GM21723 (cell line): Measurements from ENCODE around the gene IREB2.
"Not testable (repeated sequence)": the region's sequence is repeated elsewhere in the genome, so short reads cannot be mapped to it uniquely, and the experiment has no call there.

Experiments
- ATAC-seq: cut with Tn5 transposase; IDR thresholded peaks from one replicate; pipeline ENCODE4 v1.9.1; 2021; ENCODE audit warnings: mild to moderate bottlenecking, moderate library complexity; ENCODE audit not compliant: unreplicated experiment

IREB2 gene

DNA sequence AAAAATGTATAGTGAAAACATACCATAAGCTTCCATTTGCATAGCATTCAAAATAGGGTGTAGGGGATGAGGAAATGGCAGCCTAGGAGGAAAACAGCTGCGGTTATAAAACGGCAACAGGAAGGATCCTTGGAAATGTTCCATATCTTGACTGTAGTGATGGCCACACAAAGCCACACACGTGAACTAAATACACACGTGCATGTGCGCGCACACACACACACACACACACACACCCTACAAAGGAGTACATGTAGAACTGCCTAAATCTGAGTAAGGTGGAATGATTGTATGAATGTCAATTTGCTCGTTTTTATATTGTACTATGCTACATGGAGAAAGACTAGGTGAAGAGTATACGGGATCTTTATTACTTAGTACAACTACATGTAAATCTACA, 3.9 kb upstream of the IREB2 start:
- no peak for ATAC-seq

DNA sequence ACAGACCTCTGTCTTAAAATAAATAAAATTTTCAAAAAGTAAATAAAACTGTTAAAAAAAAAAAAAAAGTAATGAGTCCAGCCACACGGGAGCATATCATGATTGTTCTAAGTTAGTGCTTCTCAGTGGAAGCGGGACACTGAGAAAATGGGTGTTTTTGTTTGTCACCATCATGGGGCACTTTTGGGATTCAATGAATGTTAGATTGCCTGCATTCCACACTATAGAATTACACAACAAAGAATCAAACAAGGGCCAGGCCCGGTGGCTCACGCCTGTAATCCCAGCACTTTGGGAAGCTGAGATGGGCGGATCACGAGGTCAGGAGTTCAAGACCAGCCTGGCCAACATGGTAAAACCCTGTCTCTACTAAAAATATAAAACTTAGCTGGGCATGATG, 3.3 kb upstream of the IREB2 start:
- ATAC-seq, result not testable (repeated sequence)

GRCh38 chr15:78437107-78437761, 782 bp upstream of the IREB2 start:
- no peak for ATAC-seq

GRCh38 chr15:78438619-78439285, 736 bp downstream of the IREB2 start:
- peak; percentile 12 for ATAC-seq

GRCh38 chr15:78440375-78441373, 2.7 kb downstream of the IREB2 start:
- ATAC-seq, result no peak

GRCh38 chr15:78444255-78444654, 6.2 kb downstream of the IREB2 start:
- ATAC-seq, result no peak

DNA sequence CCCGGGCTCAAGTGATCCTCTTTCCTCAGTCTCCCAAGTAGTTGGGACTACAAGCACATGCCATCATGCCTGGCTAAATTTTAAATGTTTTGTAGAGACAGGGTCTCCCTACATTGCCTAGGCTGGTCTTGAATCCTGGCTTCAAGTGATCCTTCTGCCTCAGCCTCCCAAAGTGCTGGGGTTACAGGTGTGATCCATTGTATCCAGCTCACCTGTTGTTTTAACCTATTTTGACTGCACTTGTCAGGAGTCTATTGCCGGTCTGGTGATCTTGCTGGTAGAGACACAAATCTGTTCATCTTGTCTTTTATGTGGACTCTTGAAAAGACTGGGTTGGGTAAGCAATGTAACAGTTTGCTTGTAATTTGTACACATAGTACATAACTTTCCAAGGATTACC, 7.9 kb downstream of the IREB2 start:
- ATAC-seq, result no peak

DNA sequence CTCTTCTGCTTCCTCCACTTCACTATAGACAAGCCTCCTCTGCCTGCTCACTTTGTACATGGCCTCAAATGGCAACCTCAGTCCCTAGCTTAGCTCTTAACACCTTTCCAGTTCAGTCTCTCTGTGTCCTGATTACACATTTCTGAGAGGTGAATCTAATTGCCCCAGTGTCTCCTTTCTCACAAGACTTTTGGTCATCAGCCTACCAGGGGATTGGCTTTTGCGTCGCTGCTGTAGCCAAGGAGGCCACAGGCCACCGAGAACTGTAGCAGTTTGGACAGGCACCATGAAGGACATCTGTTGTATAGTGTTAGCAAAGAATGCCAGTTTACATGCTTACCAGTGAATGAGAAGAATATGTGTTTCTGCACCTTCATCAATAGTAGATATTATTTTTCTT, 8.5 kb downstream of the IREB2 start:
- ATAC-seq, result no peak

DNA sequence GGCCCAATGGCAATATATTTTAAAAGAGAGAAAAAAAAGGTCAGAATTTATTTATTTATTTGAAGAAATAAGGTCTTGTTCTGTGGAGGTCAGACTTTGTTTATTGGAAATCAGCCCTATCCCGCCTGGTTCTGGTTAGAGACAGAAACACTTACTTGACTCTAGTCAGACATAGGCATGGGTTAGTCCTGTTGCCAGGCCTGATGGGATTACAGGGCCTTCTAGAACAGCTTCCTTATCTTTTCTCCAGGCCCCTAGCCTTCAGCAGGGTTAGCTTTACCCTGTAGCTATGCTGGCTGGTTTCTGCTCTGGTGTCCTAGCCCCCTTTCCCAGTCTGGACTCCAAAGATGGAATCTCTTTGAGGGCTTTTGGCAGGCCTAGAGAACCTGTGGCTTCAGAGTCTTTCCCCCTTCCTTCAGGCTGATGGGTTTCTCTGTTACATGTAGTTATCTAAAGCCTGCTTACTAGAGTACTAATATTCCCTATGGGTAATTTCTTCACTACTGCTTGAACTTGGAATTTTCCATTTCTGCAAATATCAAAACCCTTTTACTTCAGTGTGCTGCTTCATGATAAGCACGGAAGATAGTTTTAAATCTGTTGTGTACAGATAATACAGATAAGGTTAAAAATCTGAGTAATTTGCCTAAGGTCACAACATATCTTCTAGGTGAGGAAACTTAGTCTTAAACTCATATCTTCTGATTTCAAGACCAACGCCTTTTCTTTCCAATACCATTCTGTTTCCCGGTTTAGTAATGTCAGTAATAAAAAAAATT, 10.6 kb downstream of the IREB2 start:
- ATAC-seq, result no peak

DNA sequence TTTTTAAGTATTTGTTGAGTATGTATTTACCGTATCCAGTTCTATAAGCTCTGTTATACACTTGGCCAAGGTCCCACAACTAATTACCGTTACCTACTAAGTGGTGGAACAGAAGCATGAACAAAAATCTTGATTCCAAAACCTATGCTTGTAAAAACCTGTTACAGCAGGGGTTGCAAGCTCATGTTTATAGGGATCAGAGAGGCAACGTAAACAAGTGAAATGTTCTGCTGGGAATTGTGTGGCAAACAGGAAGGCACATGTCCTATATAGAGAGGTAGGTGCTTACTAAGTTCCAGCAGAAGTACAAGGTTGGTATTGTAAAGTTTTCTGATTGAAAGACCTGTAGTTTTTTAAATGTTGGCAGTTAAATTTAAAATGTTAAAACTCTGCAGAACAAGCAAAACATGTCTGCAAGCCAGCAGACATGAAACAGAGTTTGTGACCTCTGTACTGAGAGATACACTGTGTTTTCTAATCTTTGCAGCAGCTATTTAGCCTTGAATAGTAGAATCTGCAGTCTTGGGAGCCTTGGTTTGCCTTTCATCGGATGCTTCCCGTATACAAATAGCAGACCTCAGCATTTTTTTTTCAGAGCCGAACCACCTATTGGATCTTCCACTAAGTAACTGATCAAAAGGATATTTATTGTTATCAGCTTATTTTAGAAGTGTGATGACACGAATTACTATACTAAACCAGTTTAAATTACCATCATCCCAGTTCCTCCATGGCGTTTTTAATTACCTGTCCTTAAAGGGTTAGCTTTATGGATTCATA, 11.4 kb downstream of the IREB2 start:
- ATAC-seq, result no peak

DNA sequence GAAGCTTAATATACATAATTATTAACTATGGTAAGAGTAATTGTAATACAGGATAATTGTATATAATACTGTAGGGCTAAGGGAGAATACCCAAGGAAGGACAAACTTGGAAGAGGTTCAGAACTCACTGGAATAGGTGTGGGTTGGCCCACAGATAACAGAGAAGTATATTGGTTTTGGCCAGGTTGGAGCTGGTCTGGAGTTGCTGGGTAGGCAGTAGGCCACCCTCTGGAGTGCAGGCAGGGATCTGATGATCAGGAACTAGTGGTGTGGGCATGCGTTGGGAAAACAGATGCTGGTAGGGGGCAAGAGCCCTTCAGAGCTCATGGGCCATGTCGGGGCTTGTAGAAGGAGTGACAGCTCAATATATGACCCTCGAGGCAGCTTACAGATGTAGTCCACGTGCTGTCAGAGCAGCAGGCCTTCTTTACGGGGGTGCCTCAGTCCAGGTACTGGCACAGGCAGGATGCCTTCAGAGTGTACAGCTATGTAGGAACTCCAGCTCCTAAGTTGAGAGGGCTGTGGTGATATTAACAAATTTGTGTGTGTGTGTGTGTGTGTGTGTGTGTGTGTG, 12.4 kb downstream of the IREB2 start:
- no peak for ATAC-seq

DNA sequence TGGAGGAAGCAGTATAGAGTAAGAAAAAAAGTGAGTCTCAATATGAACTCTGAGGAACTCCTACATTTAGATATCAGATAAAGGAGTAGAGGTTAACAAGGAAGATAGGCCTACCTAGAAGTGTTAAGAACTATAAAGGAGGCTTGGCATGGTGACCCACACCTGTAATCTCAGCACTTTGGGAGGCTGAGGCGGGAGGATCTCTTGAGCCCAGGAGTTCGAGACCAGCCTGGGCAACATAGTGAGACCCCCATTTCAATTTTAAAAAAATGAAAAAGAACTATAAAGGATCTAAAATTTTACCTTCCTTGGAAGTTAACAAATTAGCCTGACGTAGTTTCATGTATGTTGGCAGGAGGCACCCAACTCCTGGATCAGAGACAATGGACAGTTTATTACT, 14.5 kb downstream of the IREB2 start:
- ATAC-seq, result no peak

DNA sequence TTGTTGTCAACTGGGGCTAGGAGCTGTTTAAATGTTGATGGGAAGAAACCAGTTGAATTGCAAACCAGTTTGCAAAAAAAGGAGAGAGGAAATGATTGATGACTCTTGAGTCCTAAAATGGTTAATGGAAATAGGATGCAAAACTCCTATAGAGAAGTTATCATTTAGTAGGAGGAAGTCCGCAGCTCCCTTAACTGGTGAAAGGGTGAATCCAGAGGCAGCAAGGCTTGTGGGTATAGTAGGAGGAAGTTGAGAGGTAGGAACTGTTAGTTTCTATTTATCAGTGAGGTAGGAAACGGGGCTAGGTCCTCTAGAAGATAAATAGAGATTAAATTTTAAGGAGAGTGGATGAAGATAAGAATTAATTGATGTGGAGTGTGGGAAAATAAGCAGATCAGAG, 15.4 kb downstream of the IREB2 start:
- no peak for ATAC-seq

GRCh38 chr15:78454992-78455391, 17.0 kb downstream of the IREB2 start:
- ATAC-seq, result no peak

- ATAC-seq, result no peak
These were observed 17.7 kb downstream of the IREB2 start for GRCh38 chr15:78455749-78456148.

DNA sequence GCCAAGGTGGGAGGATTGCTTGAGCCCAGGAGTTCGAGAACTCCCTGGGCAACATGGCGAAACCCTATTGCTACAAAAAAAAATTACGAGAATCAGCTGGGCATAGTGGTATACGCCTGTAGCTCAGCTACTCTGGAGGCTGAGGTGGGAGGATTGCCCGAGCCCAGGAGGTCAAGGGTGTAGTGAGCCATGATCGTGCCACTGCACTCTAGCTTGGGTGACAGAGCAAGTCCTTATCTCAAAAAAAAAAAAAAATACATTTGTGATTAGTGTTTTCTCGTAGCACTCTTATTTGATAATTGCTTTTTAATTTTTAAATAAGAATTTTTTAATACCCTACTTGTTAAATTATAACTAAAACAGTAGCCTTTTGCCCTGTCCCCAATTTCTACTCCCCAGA, 18.4 kb downstream of the IREB2 start:
- no peak for ATAC-seq

GRCh38 chr15:78457101-78457500, 19.1 kb downstream of the IREB2 start:
- no peak for ATAC-seq

DNA sequence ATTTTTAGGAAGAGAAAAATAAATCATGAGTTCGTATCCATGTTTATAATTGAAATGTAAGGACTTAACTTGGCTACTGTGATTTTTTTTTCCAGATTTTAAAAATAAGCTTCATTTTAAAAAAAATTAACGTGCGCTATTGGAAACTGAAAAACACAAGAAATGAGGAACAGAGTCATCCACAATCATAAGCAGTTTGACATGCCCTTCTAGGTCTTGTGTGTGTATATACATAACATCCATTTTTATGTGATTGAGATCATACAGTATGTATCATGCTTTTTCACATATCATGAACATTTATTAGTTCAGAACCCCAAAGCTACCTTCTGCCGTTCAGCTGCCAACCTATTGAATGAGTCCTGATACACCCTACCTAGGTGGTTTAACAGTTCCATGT, 22.7 kb downstream of the IREB2 start:
- ATAC-seq, result no peak

DNA sequence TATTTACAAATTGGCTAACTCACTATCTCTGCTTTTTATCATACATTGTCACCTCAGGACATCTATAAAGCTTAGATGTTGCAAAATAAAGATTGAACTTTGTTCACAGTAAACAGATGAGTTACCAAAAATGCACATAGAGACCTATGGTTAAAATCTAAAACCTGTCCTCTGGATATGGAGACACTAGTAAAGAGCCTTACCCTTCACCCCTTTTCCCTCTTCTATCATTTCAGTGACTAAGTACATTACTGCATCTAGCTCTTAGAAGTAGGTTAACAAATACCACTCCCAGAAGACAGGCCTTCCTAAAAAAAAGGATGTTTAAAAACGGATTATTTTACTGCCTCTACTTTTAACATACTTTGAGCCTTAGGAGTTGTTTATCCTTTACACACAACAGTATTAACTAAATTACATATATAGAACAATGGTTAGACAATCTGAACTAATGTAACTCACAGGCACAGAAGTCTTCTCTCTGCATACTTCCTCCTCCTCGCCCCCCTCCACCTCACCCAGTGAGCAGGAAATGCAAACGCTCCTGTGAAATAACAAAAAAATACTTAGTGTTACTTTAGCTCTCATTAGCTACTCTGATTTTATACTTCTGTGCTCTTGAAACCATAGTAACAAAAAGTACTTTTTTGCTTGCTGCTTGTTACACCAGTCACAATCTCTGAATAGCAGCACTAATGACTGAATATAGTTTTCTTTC, 23.3 kb downstream of the IREB2 start:
- ATAC-seq, result no peak
